Medulla oblongata (tissue), 1 donor: ENCODE data around the gene SEL1L3.
A peak's percentile ranks its signal among the peaks of the same experiment; 100 is the strongest.
"Not testable (repeated sequence)": the region's sequence is repeated elsewhere in the genome, so short reads cannot be mapped to it uniquely, and the experiment has no call there.

ENCODE experiments used
- DNase-seq: peaks from one replicate; pipeline ENCODE4 v3.0.0-alpha.2; 2015; ENCODE audit errors: extremely low spot score

SEL1L3 gene

DNA sequence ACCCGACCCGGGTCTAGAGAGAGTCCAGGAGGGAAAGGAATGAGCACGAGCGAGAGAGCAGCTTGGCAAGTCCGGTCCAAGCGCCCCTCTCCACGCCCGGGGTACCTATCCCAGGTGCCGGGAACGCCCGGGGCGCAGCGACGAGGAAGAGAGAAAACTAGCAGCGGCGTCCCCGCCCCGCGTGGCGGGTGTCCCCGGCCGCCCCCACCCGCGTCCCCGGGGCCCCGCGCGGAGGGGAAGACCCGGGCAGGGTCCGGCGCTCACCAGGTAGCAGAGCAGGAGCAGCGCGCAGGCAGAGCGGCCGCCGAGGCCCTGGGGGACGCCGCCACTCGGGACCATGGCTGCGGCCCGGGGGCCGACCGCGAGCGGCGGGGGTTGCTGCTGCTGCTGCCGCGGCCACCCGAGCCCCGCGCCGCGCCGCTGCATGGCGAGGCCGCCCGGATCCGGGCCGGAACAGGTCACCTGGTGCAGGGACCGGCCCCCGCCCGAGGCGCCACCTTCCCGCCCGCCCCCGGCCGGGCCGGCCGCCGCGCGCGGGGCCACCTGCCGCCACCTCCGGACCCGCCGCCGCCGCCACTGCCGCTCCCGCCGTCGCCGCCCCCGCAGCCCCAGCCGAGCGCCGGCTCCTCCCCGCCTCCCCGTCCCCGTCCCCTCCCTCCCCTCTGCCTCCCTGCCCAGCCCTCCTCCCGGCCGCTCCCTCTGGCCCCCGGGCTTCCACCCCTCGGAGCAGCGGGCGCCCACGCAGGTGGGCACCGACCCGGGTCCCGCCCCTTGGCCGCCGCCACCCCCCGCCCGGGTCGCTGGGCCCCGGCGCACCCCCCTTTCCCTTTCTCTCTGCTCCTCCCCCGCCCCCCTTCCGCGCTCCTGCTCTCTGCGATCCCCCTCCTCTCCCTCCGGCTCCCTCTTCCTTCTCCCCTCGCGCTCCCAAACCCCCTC lies at the start of gene SEL1L3:
SEL1L3 (minus strand) TSS at position 578 of the 936 bp plus-strand sequence; CDS start at position 426, 152 bp downstream.
- no peak for DNase-seq

DNA sequence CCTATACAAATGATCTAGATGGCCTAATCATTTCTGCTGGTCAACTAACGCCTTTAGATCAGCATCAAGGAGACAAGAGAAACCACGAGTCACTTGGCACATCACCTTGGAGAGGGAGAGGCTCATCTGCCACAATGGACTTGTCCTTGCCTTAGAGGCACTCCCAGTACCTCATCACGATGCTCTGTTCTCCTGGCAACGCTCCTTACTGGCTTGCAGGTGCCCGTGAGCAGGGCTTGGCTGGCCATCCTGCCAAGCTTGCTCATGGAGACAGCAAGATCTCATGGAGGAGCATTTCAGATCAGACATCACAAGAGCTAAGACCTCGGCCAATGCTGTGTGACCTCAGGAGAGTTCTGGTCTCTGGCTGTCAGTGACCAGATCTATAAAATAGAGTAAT lies 48.6 kb upstream of the SEL1L3 start:
- DNase-seq, result no peak

DNA sequence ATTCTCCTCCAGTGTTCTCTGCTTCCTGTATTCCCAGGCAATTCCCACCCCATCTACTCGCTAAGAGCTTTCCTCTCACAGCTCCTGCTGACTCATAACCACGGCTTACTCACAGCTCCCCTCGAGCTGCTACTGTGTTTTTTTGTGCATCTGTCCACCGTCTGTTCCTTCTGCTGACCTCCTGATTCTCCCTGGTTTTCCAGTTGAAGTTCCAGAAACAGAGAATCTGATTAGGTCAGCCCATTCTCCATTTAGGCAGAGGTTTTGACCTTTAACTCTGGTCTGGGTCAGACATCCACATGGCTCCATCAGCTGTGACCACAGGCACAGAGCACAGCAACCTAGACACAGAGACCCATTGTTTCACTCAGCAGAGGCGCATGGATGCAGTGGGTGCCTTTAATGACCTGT lies 45.7 kb upstream of the SEL1L3 start:
- peak; percentile 56 for DNase-seq

- not testable (repeated sequence) for DNase-seq
Measured at GRCh38 chr4:25906113-25906512, 43.3 kb upstream of the SEL1L3 start.

- DNase-seq, result no peak
Measured at GRCh38 chr4:25905371-25905770, 42.6 kb upstream of the SEL1L3 start.

DNA sequence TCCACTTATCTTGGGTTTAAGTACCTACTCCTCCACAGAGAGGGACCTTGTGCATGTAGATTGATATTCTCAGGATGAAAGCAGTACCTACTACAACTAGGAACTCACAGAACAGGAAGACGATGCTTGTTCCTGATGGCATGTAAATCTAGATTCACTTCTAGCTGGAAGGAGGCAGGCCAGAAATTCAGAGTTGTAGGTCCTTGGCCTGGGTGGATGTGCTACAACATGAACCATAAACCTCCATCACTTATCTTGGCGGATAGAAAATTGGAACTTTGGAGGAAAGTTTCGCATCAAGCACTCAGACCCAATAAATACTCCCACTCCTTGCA lies 41.9 kb upstream of the SEL1L3 start:
- no peak for DNase-seq

GRCh38 chr4:25903900-25904747 lies 41.3 kb upstream of the SEL1L3 start:
- DNase-seq, result peak; percentile 47

- no peak for DNase-seq
Measured at GRCh38 chr4:25901030-25901430, 38.2 kb upstream of the SEL1L3 start.

DNA sequence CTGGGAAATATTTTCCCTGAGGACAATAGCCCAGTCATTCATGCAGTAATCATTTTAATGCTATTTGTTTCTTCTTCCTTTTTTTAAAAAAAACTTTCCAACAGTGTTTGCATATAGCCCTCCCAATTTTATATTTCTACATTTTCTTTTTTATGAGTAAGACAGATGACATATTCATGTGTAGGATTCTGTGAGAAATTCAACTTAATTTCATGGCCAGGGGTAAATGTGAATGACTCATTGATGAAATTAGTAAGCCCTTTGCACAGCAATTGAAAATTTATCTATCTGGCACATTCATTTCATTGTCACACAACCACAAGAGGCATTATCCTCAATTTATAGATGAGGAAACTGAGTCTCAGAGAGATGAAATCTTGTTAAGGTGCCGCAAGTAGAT lies 37.5 kb upstream of the SEL1L3 start:
- no peak for DNase-seq

DNA sequence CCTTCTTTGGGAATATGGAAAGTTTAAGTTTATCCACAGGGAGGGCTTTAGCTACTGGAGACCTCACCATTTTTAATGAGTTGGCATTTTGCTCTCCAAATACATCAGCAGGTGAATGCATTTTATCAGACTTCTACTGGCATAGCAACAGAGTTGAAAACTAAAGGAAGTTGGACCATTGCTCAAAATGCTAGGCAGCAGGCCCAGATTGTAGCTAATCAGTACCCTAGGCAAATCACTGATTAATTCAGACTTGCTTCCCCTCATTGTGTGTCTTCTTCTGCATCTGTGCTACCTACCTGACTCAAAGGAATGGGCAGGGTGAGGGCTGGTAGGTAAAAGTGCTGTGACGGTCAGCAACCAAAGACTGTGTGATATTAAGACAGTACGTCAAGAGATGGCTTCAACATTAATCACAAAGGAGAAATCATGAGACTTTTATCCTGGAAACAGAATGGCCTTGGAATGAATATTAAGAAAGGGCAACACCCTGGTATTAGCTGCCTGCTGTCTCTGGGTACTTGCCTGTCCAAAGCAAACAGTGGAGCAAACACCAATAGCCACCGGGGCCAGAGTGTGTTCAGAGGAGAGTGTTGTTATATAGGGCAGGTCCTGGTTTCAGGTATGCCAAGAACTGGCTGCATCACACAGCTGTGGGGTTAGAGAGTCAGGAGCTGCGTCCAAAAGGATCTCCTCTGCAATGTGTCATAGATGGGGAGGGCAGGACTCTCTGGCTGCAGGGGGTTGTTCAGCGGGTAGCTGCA lies 34.2 kb upstream of the SEL1L3 start:
- DNase-seq, result no peak

GRCh38 chr4:25892796-25893195 lies 30.0 kb upstream of the SEL1L3 start:
- DNase-seq, result no peak

DNA sequence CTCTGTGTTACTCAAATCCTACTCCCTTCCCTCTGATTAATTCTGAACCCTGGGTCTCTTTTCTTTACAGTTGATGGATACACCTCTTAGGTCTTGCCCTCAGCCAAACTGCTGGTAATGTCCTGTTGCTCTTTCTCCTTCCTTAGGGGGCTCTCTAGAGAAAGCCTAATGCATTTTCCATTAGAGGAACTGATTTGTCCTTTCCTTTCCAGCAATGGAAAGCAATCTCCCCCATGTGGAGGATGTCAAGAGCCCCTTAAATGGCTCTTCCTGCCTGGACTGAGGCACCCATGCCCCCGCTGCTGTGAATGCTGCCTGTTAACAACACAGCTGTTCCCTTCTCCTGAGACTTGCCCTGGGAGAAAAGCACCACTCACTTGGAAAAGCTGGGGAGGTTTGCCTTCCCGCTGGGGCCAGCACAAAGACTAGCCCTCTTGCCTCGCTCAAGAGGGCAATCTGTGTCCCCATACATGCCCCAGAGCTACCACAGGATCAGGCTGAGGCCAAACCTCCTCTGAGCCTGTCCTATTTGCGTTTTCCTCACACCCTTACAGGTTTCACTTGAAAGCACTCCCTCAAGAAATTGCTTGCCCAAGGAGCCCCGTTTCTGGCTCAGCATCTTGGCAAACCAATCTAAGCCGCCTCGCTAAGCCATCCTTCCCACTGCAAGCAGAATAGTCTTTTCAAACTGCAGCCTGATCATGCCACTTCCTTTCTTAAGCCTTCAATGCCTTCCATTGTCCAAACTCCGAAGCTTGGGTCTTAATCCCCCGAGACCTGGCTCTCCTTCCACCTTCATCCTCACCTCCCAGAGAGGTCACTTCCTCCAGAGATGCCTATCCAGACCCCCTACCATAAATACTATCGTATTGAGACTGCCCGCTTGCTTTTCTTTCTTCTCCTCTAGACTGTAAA lies 28.0 kb upstream of the SEL1L3 start:
- DNase-seq, result peak; percentile 18

DNA sequence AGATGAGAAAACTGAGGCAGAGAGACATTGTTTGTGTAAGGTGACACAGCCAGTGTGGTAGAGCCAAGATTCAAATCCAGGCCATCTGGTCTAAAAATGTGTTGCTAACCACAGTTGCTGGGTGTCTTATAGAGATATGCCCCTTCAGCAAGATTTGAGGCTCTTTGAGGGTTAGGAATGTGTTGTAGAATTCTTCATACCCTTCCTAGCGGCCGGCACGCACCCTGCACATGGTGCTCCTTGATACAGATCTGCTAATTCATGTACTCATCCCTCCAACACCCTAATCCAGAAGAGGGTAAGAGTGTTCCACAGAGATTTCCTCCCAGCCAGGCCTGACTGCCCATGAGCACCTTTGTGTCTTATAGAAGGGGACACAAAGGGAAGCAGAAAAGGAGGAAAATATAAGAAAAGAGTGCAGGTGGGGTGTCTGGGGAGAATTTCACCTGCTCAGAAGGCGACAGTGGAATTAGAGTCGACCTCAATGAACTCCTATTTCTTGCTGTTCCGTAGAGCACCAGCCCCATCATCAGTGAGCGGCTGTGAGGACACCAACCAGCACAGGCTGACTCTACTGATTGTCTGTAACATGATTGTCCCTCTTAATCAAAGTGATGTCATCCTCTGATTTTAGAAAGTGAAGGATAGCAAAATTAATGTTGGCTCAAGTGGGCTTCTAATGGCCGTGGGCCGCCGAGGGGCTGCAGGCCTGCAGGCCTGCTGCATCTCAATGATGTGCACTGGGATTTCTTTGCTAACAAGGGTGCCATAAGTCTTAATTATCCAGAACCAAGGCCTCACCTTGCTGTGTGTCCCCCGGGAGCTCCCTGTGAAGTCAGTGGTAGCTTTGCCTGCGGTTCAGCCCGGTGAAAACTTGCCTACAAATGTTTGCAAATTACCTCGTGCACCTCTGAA lies 27.1 kb upstream of the SEL1L3 start:
- DNase-seq, result no peak

- no peak for DNase-seq
Measured at GRCh38 chr4:25888781-25889180, 26.0 kb upstream of the SEL1L3 start.

- DNase-seq, result no peak
Measured at GRCh38 chr4:25884031-25884782, 21.4 kb upstream of the SEL1L3 start.

- no peak for DNase-seq
Measured at GRCh38 chr4:25883565-25883964, 20.8 kb upstream of the SEL1L3 start.

- DNase-seq, result no peak
Measured at GRCh38 chr4:25882226-25882625, 19.4 kb upstream of the SEL1L3 start.

GRCh38 chr4:25881193-25881592 lies 18.4 kb upstream of the SEL1L3 start:
- DNase-seq, result no peak

GRCh38 chr4:25879991-25880651 lies 17.3 kb upstream of the SEL1L3 start:
- no peak for DNase-seq
